HCT116 (cell line): ENCODE data around the gene ASAP3. TPM values are rescaled to one million over a fixed set of nuclear protein-coding genes. Genes with fewer than 3 reads are reported as not detected.

Experiments
- ATAC-seq: fragments of 200-7000 bp; cut with Tn5 transposase; 2 replicates; pipeline ENCODE4 v1.9.1; 2020; ENCODE audit warnings: mild to moderate bottlenecking, moderate library complexity
- BruUV-seq: library from RNA; stranded (reverse); fragments of 400-500 nt; replicated peaks from 2 replicates; lab custom pipeline; 2021; lab: Mats Ljungman, UMichigan
- CTCF ChIA-PET: fragments of 300-600 bp; sonication (Branson Sonifier 250); formaldehyde crosslinking; loops from one replicate; lab custom pipeline; 2021; ENCODE audit warnings: antibody characterized with exemption; lab: Charles Lee
- POLR2A ChIA-PET: fragments of 300-600, 350-600 bp; sonication (Branson Sonifier 250); formaldehyde crosslinking; loops from one replicate; lab custom pipeline; 2021; ENCODE audit warnings: antibody characterized with exemption; lab: Charles Lee
- RAD21 ChIA-PET, 2 experiments: fragments of 300-600 bp; sonication (Branson Sonifier 250); formaldehyde crosslinking; loops; one replicate each; lab custom pipeline; 2023; ENCODE audit warnings: low total read pairs in 2 of 2; ENCODE audit not compliant: uncharacterized antibody in 2 of 2, unreplicated experiment in 2 of 2, low non-redundant PET in 1 of 2; lab: Charles Lee
- DNase-seq: peaks from one replicate; pipeline ENCODE4 v3.0.0-alpha.2; 2010; ENCODE audit warnings: low read depth, low spot score
- H2AFZ ChIP-seq: fragments of 200-600 bp; shearing (Covaris generic), sonication (generic); 2 replicates; pipeline ENCODE4 v1.6.1; 2017; ENCODE audit warnings: low read depth, mixed run types, mixed read lengths, antibody characterized with exemption, low read length; ENCODE audit not compliant: poor library complexity, severe bottlenecking
- H3K27ac ChIP-seq: 2 replicates; pipeline ENCODE4 v1.5.1; 2012; ENCODE audit warnings: low read depth, low read length
- H3K27me3 ChIP-seq: fragments of 200-600 bp; sonication (generic); 2 replicates; pipeline ENCODE4 v1.6.1; 2016; ENCODE audit warnings: mixed run types, low read length, mixed read lengths; ENCODE audit not compliant: insufficient read depth
- H3K36me3 ChIP-seq, 2 experiments: fragments of 200-500 bp in 1 of 2; fragments of 200-600 bp in 1 of 2; sonication (Bioruptor generic) in 1 of 2; sonication (generic) in 1 of 2; 2 replicates each; pipeline versions ENCODE4 v1.5.1 to v1.6.1; 2014 to 2016; ENCODE audit warnings: low read length in 2 of 2, inconsistent platforms in 1 of 2, mixed read lengths in 1 of 2, mixed run types in 1 of 2; ENCODE audit not compliant: insufficient read depth in 2 of 2, control insufficient read depth in 1 of 2
- H3K4me1 ChIP-seq, 2 experiments: fragments of 200-600 bp in 1 of 2; sonication (generic) in 1 of 2; 2 replicates each; pipeline versions ENCODE4 v1.5.1 to v1.6.1; 2012 to 2017; ENCODE audit warnings: low read length in 2 of 2, inconsistent platforms in 1 of 2, mild to moderate bottlenecking in 1 of 2, mixed read lengths in 1 of 2, mixed run types in 1 of 2, moderate library complexity in 1 of 2; ENCODE audit not compliant: insufficient read depth in 2 of 2, control insufficient read depth in 1 of 2
- H3K4me2 ChIP-seq: fragments of 200-600 bp; sonication (generic); 2 replicates; pipeline ENCODE4 v1.6.1; 2017; ENCODE audit warnings: mixed run types, low read length, mixed read lengths
- H3K4me3 ChIP-seq, 2 experiments: fragments of 200-600 bp in 1 of 2; sonication (generic) in 1 of 2; replicated peaks in 1 of 2; 2 replicates each; pipeline ENCODE4 v1.5.1; 2011 to 2016; ENCODE audit warnings: low read length in 2 of 2, control low read depth in 1 of 2, low read depth in 1 of 2, mild to moderate bottlenecking in 1 of 2, mixed read lengths in 1 of 2, mixed run types in 1 of 2
- H3K79me2 ChIP-seq: fragments of 200-600 bp; sonication (generic); 2 replicates; pipeline ENCODE4 v1.6.1; 2017; ENCODE audit warnings: mild to moderate bottlenecking, mixed run types, low read length, moderate library complexity, mixed read lengths; ENCODE audit not compliant: insufficient read depth
- H3K9ac ChIP-seq: fragments of 200-600 bp; sonication (generic); 2 replicates; pipeline ENCODE4 v1.6.1; 2016; ENCODE audit warnings: low read length, mixed read lengths
- H3K9me2 ChIP-seq: fragments of 200-600 bp; sonication (generic), shearing (Covaris generic); 2 replicates; pipeline ENCODE4 v1.6.1; 2017; ENCODE audit warnings: mixed run types, mild to moderate bottlenecking, moderate library complexity; ENCODE audit not compliant: insufficient read depth
- H3K9me3 ChIP-seq, 2 experiments: fragments of 200-500 bp in 1 of 2; fragments of 200-600 bp in 1 of 2; sonication (Bioruptor generic) in 1 of 2; sonication (generic) in 1 of 2; 2 replicates each; pipeline ENCODE4 v1.6.1; 2014 to 2017; ENCODE audit warnings: low read length in 2 of 2, mixed read lengths in 2 of 2, inconsistent platforms in 1 of 2, low read depth in 1 of 2, mild to moderate bottlenecking in 1 of 2, mixed run types in 1 of 2, moderate library complexity in 1 of 2; ENCODE audit not compliant: control insufficient read depth in 1 of 2, insufficient read depth in 1 of 2
- H4K20me1 ChIP-seq: fragments of 200-600 bp; sonication (generic), shearing (Covaris generic); 2 replicates; pipeline ENCODE4 v1.6.1; 2017; ENCODE audit warnings: mixed run types, mild to moderate bottlenecking, moderate library complexity; ENCODE audit not compliant: insufficient read depth
- EZH2phosphoT487 ChIP-seq: fragments of 200-600 bp; IDR thresholded peaks from 2 replicates; pipeline ENCODE4 v1.6.1; 2018; ENCODE audit warnings: antibody characterized with exemption, borderline replicate concordance
- POLR2A ChIP-seq: IDR thresholded peaks from 2 replicates; pipeline ENCODE4 v1.7.0; 2011; ENCODE audit warnings: borderline replicate concordance; ENCODE audit not compliant: insufficient read depth, insufficient read length; ENCODE audit errors: extremely low read depth
- YY1 ChIP-seq: IDR thresholded peaks from 2 replicates; pipeline ENCODE4 v1.6.1; 2011; ENCODE audit warnings: low read length, low read depth, moderate library complexity, mild to moderate bottlenecking; ENCODE audit not compliant: insufficient replicate concordance; ENCODE audit errors: extremely low read depth
- intact Hi-C: fragments of 100-400 bp; cut with micrococcal nuclease; formaldehyde crosslinking; loops from 2 replicates; pipeline ENCODE4 v1.10.0; 2022
- total RNA-seq: library from RNA; stranded (reverse); gene quantifications from one replicate; pipeline ENCODE4 v1.2.1, GENCODE V29; 2021; ENCODE audit not compliant: unreplicated experiment

Gene ASAP3
- total RNA-seq, 1 experiment from 2014 or later, result 19.7 TPM

- ATAC-seq, result peak; percentile 70; the same call in 1 of the 2 replicates
- intact Hi-C loops, result no loop called here
These were observed 24.6 kb downstream of the ASAP3 start for GRCh38 chr1:23459338-23459757.

GRCh38 chr1:23456226-23456625 is 27.8 kb downstream of the ASAP3 start:
- Histone ChIP-seq H3K9me2 (no peaks in the 10 kb centered on the region), H3K4me1 (peaks cover 14 to 16% of the 10 kb centered on the region in 2 experiments), H3K9ac (no peak overlapping the region), H3K27me3 (no peaks in the 10 kb centered on the region), H3K4me2 (no peak overlapping the region), H3K79me2 (no peaks in the 10 kb centered on the region), H3K9me3 (no peaks in the 10 kb centered on the region), H3K27ac (no peak overlapping the region), H4K20me1 (no peaks in the 10 kb centered on the region), H3K4me3 (no peak overlapping the region), H2AFZ (no peak overlapping the region), H3K36me3 (no peaks in the 10 kb centered on the region)
- TF ChIP-seq YY1, result no peak
- POLR2A ChIA-PET, result no interaction called here
- BruUV-seq, result no TSS peak
- RAD21 ChIA-PET, result no interaction called here
- intact Hi-C loops, result no loop called here
- ATAC-seq, result no peak
- DNase-seq, result no peak
- CTCF ChIA-PET, result no interaction called here

More at GRCh38 chr1:23459338-23459757, 24.6 kb downstream of the ASAP3 start:
- H3K36me3 ChIP-seq, result no peaks in the 10 kb centered on the region
- H3K27me3 ChIP-seq, result no peaks in the 10 kb centered on the region
- H3K79me2 ChIP-seq, result no peaks in the 10 kb centered on the region
- POLR2A ChIA-PET, result no interaction called here
- no peak overlapping the region for H3K27ac ChIP-seq
- H3K9me2 ChIP-seq, result no peaks in the 10 kb centered on the region
- H4K20me1 ChIP-seq, result no peaks in the 10 kb centered on the region
- no peaks in the 10 kb centered on the region for H3K4me1 ChIP-seq
- no peak overlapping the region for H3K4me2 ChIP-seq
- BruUV-seq, result no TSS peak
- no peak for DNase-seq
- CTCF ChIA-PET, result no interaction called here
- H3K9me3 ChIP-seq, result no peaks in the 10 kb centered on the region
- H3K4me3 ChIP-seq, result no peak overlapping the region
- no peak overlapping the region for H3K9ac ChIP-seq
- RAD21 ChIA-PET, result no interaction called here
- TF ChIP-seq EZH2phosphoT487, result no peak
- TF ChIP-seq POLR2A, result no peak
- H2AFZ ChIP-seq, result no peak overlapping the region
